ENCODE data around the gene PLB1.
A peak's percentile ranks its signal among the peaks of the same experiment; 100 is the strongest.

PLB1 gene

GRCh38 chr2:28676152-28676835 is 180.4 kb downstream of the PLB1 start:
- no peak for DNase-seq

GRCh38 chr2:28678175-28678855 is 182.5 kb downstream of the PLB1 start:
- DNase-seq = no peak

- DNase-seq = no peak
These were observed 183.1 kb downstream of the PLB1 start for GRCh38 chr2:28678944-28679343.

GRCh38 chr2:28680657-28681056 is 184.8 kb downstream of the PLB1 start:
- no peak for DNase-seq

- peak; percentile 59 for DNase-seq
These were observed 185.3 kb downstream of the PLB1 start for GRCh38 chr2:28681158-28681571.

- no peak for DNase-seq
These were observed 185.7 kb downstream of the PLB1 start for GRCh38 chr2:28681606-28682005.

- DNase-seq = no peak
These were observed 187.3 kb downstream of the PLB1 start for GRCh38 chr2:28683100-28683706.

GRCh38 chr2:28684142-28684858 is 188.4 kb downstream of the PLB1 start:
- no peak for DNase-seq

GRCh38 chr2:28687171-28687570 is 191.3 kb downstream of the PLB1 start:
- DNase-seq = no peak

GRCh38 chr2:28687640-28688385 is 192.0 kb downstream of the PLB1 start:
- DNase-seq = no peak

- no peak for DNase-seq
These were observed 193.0 kb downstream of the PLB1 start for GRCh38 chr2:28688818-28689217.

GRCh38 chr2:28689771-28690170 is 193.9 kb downstream of the PLB1 start:
- DNase-seq = no peak

GRCh38 chr2:28692411-28692810 is 196.6 kb downstream of the PLB1 start:
- DNase-seq = no peak

- no peak for DNase-seq
These were observed 197.4 kb downstream of the PLB1 start for GRCh38 chr2:28693223-28693622.
